Retinal pigment epithelial cell (primary cell): ENCODE results near the gene CEP83.

Source experiments
- DNase-seq: peaks from one replicate; pipeline ENCODE4 v3.0.0-alpha.2; 2010; ENCODE audit warnings: low read depth
- H3K4me3 ChIP-seq: 2 replicates; pipeline ENCODE4 v1.5.1; 2011; ENCODE audit warnings: mild to moderate bottlenecking, low read length, control low read depth, moderate library complexity
- CTCF ChIP-seq: conservative IDR thresholded peaks from 2 replicates; pipeline ENCODE4 v1.5.1; 2011; ENCODE audit warnings: low read depth, low read length, control low read depth, inconsistent platforms

CEP83 gene

GRCh38 chr12:94271351-94271750 lies 188.3 kb downstream of the CEP83 start:
- TF ChIP-seq CTCF: no peak
- H3K4me3 ChIP-seq: no peak overlapping the region
- DNase-seq: no peak

- no peak for DNase-seq
- no peak overlapping the region for H3K4me3 ChIP-seq
- TF ChIP-seq CTCF: no peak
Observed at GRCh38 chr12:94269316-94269999, 190.2 kb downstream of the CEP83 start.

GRCh38 chr12:94267921-94268471 lies 191.7 kb downstream of the CEP83 start:
- DNase-seq: no peak
- no peak for TF ChIP-seq CTCF

GRCh38 chr12:94267537-94267872 lies 192.2 kb downstream of the CEP83 start:
- no peak for DNase-seq
- TF ChIP-seq CTCF: no peak
- H3K4me3 ChIP-seq: no peak overlapping the region

More at GRCh38 chr12:94267921-94268471, 191.7 kb downstream of the CEP83 start:
- no peak overlapping the region for H3K4me3 ChIP-seq

GRCh38 chr12:94266796-94267536 lies 192.7 kb downstream of the CEP83 start:
- no peak overlapping the region for H3K4me3 ChIP-seq
- no peak for DNase-seq
- TF ChIP-seq CTCF: no peak

GRCh38 chr12:94265966-94266745 lies 193.5 kb downstream of the CEP83 start:
- no peak for DNase-seq
- TF ChIP-seq CTCF: no peak
- H3K4me3 ChIP-seq: no peak overlapping the region
